HFF-Myc (cell line): ENCODE measurements around the gene MYOF.
A peak's percentile ranks its signal among the peaks of the same experiment; 100 is the strongest.
"Not testable (repeated sequence)": the region's sequence is repeated elsewhere in the genome, so short reads cannot be mapped to it uniquely, and the experiment has no call there.

Experiments used
- DNase-seq: peaks from one replicate; pipeline ENCODE4 v3.0.0-alpha.2; 2011; ENCODE audit warnings: low read depth; ENCODE audit errors: extremely low read depth
- H3K4me3 ChIP-seq: replicated peaks from 2 replicates; pipeline ENCODE4 v1.5.1; 2011; ENCODE audit warnings: low read depth, mild to moderate bottlenecking, control low read depth, low read length
- CTCF ChIP-seq: IDR thresholded peaks from 2 replicates; pipeline ENCODE4 v1.5.1; 2012; ENCODE audit warnings: mild to moderate bottlenecking, low read depth, low read length, control low read depth; ENCODE audit errors: missing control alignments

Gene MYOF

GRCh38 chr10:93471110-93471651, 11.0 kb downstream of the MYOF start:
- H3K4me3 ChIP-seq, result no peak overlapping the region
- no peak for TF ChIP-seq CTCF
- peak; percentile 93 for DNase-seq

GRCh38 chr10:93469454-93469853, 12.7 kb downstream of the MYOF start:
- DNase-seq, result no peak
- no peak for TF ChIP-seq CTCF
- H3K4me3 ChIP-seq, result no peak overlapping the region

GRCh38 chr10:93468461-93469213, 13.5 kb downstream of the MYOF start:
- H3K4me3 ChIP-seq, result peak overlapping the region; percentile 24; the same call in 1 of the 2 replicates
- DNase-seq, result peak; percentile 92
- no peak for TF ChIP-seq CTCF

- not testable (repeated sequence) for H3K4me3 ChIP-seq, DNase-seq
Measured at GRCh38 chr10:93467635-93468034, 14.5 kb downstream of the MYOF start.

GRCh38 chr10:93465806-93466675, 16.1 kb downstream of the MYOF start:
- TF ChIP-seq CTCF, result no peak
- peak; percentile 95 for DNase-seq
- no peak overlapping the region for H3K4me3 ChIP-seq

GRCh38 chr10:93464776-93465388, 17.3 kb downstream of the MYOF start:
- DNase-seq, result no peak
- TF ChIP-seq CTCF, result no peak
- H3K4me3 ChIP-seq, result no peak overlapping the region
